Activated CD4-positive, alpha-beta T cell treated with anti-CD3 and anti-CD28 coated beads, Interleukin-2, amount 50 U/mL, for 24 hours (primary cell): ENCODE data around the gene ALK.

ENCODE experiments used
- DNase-seq, 2 donors: peaks; one replicate each; pipeline ENCODE4 v3.0.0-alpha.2; 2020; ENCODE audit warnings: low read depth in 1 of 2, low spot score in 1 of 2

The ALK gene

DNA sequence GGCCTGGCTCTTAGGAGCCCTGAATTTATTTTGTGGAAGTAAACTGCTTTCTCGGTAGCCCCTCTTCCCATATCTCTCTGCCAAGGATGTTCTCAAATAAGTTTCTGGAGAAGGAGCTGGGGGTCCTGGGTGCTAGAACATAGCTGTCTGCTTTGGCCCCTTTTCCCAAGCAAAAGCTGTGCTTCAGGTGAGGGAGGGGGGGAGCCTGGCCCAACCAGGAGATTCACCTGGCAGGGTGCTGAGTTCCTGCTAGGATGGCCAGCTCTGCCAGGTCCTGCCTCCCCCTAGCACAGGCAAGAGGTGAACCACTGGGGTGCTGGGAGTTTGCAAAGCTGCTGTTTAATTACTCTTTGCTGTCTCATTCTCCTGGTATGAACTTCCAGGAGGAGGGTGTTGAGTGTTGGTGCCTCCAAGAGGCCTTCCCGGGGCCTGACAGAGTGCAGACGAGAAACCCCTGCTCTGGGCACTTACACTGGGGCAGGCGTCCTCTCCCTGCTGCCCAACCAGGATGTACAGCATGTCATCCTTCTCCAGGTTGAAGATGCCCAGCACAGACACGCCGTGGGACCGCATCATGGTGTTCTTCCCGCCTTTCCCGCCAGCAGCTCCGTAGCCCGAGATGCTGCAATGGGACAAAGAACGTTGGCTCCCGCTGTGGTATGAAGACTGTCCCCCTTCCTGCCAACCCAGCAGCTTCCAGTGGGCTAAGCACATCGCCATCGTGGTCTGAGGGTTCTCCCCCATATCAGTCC, 682.0 kb downstream of the ALK start:
- no peak for DNase-seq

DNA sequence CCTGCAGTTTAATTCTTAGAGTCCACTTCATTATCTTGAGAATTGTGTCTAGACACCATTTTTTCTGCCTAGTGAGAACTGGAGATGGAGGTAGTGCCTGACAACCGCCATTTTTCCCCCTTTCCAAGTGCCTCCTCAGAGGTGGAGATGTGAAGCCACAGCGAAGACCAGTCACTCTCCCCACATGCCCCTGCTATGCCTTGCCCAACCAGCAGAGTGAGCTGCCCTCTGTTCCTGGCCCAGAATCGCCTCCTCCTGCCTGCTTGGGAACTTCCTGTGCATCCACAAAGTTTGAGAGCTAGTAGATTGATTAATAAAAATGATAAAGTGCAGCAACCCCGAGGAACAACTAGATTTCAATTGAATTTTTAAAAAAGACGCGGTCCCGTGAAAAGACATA, 682.9 kb downstream of the ALK start:
- DNase-seq = no peak

DNA sequence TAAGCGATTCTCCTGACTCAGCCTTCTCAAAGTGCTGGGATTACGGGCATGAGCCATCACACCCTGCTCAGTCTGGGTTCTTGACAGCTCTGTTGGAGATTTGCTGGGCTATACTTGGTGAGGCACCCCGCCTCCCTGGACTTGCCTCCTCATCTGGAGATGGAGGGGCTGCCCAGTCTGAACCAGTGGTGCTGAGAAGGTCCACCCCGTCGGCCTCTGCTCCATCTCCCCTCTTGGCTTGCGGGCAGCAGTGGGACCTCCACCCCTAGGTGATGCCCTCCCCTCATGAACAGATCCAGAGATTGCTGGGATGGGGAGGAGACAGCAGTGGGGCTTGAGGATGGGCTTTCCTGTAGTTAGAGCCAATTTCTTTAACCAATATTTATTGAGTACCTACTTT, 685.3 kb downstream of the ALK start:
- no peak for DNase-seq

DNA sequence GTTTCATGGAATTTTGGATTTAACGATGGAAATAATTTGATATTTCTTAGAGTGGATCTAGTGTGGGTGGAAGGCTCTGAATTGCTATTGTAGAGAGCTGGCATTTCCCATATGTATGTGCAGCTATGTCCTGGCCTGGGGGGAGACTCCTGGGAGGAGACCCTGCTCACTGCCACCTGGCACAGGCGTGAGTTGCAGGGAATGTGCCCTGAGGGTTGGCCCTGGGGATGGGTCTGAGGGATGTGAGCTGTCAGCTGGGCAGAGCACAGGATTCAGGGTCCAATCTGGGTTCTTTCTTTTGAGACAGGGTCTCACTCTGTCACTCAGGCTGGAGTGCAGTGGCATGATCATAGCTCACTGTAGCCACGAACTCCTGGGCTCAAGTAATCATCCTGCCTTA, 686.0 kb downstream of the ALK start:
- DNase-seq = no peak

DNA sequence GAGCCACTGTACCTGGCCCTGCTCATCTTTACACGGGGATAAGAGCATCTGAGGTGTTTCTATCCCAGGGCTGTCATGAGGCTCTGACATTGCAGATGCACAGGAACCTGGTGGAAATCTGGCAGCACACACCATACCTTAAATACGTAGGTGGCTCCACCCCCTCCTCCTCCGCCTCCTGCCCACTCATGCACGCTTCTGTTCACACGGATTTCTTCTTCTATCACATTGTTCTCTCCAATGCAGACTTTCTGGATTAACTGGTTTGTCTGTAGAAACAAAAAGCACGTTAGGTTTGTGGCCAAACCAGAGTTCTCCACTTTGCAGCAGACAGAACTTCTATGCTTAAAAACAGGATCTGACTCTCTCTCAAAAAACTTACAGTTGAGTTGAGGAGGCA, 688.0 kb downstream of the ALK start:
- no peak for DNase-seq

DNA sequence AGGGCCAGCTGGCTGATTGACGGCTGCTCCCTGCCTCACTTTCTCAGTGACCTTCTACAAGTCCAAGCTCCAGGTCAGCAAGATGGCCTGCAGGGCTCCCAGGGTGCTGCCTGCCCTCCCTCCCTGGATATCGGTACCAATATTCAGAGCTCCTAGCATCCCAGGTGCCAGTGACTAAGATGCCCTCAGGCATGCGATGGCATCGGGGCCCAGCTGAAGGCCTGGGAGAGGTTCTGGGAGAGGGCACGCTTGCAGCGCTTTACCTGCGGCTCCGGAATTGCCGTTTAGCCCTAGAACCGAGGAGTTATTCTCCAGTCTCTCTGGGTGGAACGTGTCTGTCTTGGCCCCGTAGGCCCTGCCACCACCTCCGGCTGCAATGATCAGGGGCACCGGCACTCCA, 689.3 kb downstream of the ALK start:
- no peak for DNase-seq

DNA sequence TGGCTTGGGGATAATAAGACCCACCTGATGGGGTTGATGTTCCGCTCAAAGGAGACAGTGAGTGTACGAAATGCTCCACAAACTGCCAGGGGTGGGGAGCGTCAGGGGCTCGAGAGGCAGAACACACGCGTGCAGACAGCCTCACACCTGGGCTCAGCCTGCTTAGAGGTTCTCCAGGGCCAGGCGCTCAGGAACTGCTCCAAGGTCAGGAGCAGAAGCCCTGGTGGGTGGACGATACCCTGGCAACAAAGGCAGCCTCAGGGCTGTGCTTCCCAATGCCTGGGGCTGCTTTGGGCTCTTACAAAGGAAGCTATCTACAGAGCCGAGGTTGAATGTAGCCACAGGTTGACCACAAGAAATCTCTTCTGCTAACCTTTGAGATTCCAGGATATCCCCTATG, 691.7 kb downstream of the ALK start:
- DNase-seq = no peak

DNA sequence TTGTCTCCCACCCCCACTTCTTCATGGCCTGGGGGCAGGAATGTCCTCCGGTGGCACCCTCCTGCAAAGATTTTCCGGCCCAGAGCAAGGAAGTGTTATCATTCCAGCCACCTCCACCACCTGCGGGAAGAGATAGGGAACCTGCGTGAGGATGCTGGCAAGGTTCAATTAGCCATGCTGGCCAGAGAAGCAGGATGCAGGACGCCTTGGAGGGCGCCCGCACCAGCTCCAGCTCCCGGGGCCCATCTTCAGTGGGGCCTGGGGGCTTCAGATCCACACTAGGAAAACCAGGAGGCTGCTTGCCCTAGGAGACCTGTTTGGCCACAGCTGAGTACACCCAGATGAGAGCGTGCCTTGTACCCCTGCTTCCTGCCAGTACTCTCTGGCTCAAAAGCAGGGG, 692.4 kb downstream of the ALK start:
- DNase-seq = no peak

DNA sequence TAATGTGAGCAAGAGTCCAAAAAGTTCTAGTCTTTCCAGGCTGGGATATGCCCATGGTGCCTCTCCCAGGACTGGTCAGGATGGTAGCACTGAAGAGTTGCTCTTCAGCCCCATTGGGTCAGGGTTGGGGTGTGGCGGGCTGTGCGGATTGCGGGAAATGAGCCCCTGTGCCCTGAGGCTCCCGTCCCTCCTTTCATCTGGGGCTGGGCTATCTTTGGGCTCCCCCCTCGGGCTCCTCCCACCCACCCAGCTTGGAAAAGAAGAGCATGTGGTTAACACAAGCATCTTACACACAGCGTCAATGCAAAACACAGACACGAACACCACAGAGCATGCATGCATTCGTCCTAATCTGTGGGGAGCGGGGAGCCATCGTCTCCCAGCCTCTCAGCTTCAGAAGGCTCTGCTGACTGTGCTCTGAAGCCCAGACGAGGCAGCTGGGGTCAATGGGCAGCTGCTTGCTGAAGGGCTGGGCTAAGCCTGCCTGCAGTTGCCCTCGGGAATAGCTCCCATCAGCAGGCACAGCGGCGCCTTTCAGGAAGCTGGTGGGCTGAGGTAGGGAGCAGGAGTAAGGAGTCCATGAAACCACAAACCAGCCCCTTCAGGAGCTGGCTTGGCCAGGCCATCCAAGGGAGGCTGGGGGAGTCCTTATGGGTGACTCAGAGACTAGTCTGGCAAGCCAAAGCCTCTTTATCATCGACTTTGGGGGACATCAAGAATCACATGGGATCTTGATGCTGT, 693.3 kb downstream of the ALK start:
- DNase-seq = no peak

DNA sequence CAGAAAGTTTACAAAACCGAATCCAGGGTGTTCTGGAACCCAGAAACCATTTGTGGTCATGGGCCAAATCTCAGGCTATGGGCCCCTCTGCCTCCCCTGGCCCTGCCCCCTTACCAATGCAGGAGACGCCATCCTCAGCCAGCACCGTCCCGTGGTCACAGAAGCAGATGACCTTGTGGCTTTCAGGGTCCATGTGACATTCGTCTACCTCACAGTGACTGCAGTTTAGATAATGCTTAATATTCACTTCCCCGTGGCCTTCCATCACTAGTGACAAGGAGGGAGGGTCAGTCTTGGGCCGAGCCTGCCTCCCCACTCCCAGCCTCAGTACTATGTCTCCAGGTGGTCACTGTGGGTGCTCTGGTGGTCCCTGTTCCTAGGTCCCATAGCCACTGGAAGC, 694.6 kb downstream of the ALK start:
- DNase-seq = no peak

DNA sequence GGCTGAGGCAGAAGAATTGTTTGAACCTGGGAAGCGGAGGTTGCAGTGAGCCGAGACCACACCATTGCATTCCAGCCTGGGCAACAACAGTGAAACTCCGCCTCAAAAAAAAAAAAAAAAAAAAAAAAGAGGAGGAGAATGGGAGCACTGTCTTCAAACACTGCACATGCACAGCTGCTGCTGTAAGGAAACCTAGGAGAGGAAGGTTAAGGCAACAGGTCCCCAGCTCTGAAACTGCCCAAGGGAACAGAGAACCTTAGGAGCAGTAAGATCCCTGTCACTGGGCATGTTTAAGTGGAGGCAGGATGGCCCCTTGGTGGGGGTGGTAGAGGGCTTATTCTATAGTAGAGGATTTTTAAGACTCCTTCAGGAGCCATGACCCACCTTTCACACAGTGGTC, 695.0 kb downstream of the ALK start:
- no peak for DNase-seq

DNA sequence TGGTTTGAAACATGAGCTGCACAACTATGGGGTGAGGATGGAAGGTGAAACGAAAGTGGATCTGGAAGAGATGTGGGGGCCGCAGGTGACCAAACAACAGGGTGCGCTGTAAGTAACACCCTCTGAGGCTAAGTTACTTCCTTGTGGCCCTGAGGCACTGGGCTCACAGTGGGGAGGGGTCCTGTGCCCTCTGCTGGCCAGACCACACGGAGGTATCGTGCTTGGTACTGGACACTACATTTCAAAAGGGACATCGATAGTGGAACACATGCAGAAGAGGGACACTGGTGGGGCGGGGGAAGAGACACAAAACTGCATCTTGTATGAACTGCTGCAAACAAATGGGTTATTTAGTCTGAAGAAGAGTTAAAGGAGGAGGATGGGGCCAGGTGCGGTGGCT, 695.6 kb downstream of the ALK start:
- DNase-seq = no peak

DNA sequence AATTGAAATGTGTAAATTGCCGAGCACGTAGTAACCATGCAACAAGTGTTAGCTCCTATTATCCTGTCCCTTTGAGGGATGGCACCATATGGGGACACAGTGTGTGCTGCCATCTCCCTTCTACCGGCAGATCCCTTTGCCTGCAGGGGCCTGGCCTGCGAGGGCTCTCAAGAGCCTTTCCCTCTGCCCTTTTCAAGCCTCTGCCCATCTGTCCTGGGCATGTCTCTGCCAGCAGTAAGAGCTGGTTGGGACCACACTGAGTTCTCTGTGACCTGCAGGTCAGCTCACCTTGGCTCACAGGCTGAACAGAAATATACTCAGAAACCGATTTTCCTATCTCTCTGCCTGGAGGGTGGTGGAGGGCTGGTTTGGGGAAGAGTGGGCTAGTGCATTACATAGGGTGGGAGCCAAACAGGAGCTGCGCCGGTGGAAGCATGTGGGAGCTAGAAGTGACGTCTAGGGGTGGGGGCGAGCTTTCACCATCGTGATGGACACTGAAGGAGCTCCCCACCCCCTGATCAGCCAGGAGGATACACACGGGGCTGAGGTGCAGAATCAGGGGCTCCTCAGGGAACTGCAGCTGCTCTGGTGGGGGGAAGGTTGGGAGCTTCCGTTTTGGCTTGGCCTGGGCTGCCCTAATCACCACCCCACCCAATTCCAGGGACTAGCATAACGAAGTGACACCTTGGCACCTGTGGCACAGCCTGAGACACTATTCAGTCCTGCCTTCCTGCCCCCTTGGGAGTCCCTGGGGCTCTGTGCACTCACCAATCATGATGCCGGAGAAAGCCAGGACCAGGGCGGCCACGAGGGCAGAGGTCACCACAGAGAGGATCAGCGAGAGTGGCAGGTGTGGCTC, 696.5 kb downstream of the ALK start:
- no peak for DNase-seq

DNA sequence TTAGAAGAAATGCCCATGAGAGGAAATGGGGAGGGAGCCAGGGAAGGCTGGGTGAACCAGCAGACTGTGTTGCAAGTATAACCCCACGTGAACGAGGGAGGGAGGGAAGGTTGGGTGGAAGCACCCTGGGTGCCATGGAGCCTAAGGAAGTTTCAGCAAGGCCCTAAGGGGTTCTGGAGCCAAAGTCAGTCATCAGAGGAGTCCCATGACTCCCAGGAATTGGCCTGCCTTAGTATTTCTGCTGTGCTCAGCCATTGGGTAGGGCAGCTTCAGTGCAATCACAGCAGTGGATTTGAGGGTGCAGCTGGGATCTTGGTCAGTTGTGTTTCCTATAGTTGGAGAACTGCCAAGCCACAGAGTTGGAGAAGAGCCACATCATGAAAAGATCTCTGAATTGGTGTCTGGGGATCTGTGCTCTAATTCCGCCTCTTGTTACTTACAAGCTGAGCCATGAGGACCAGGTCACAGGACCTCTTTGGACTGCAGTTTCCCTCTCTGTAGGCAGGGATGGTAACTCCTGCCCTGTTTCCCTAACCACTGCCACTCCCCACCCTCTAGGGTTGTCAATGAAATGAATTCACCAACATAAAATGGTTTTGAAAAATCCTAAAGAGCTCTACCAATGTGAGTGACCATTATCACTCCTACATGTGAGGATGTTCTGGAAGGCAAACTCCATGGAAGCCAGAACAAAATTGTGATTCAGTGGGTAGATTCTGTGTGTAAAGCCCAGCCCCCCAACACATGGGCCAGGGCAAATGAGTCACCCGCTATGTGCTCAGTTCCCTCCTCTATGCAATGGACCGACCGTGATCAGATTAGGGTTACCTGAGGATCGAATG, 697.3 kb downstream of the ALK start:
- DNase-seq = no peak

DNA sequence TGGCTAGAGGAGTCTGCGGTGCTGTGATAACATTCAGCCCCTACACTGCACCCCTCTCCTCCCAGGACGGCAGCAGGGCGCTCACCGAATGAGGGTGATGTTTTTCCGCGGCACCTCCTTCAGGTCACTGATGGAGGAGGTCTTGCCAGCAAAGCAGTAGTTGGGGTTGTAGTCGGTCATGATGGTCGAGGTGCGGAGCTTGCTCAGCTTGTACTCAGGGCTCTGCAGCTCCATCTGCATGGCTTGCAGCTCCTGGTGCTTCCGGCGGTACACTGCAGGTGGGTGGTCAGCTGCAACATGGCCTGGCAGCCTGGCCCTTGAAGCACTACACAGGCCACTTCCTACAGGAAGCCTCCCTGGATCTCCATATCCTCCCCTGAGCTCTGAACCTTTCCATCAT, 698.1 kb downstream of the ALK start:
- DNase-seq = no peak

DNA sequence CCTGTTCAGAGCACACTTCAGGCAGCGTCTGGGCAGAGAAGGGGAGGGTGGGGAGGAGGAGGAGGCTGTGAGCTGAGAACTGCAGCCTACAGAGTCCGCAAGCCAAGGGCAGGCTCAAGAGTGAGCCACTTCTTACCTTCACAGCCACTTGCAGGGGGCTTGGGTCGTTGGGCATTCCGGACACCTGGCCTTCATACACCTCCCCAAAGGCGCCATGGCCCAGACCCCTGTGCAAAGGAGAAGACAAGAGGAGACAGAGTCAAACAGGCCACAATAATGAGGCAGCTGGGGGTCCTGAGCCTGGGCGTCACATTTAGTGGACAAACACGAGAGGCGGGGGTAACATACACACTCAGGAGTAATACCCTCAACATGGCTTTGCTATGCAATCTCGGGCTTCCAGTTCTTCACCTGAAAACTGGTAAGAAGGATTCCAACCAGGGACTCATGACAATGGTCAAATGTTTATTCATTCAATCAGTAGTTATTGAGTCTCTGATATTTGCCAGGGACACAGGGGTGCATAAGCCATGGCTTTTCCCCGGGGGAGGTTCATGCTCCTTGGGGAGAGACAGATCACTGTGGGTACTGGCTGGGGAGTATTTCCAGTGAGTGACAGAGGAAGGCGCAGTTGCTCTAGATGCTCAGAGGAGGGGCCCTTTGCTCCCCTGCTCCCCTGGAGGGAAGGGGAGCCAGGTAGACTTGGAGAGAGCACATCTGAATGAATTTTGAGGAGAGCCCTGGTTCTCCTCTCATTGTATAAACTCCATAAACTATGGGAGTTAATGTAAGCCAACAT, 698.8 kb downstream of the ALK start:
- DNase-seq = no peak

DNA sequence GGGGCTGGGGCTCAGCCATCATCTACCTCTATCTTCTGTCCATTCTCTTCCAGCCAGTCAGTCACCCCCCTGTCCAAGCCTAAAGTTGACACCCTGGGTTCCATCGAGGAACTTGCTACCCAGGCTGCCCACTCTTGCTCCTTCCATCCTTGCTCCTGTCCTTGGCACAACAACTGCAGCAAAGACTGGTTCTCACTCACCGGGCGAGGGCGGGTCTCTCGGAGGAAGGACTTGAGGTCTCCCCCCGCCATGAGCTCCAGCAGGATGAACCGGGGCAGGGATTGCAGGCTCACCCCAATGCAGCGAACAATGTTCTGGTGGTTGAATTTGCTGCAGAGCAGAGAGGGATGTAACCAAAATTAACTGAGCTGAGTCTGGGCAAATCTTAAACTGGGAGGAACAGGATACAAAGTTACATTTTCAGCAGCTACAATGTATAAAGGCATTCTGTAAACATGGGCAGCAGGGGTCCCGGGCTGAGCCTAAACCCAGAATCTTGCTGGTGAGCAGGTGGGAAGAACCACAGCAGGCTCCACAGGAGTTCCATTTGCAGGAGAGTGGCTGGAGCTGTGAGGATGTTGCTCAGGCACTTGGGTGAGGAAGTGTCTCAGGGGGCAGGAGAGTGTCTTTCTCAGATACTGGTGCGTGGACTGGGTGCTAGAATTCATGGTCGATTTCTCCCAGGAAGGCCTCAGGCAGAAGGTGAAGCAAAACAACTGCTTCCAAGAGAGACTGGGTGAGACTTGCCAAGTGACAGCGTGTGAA, 700.7 kb downstream of the ALK start:
- DNase-seq = no peak

DNA sequence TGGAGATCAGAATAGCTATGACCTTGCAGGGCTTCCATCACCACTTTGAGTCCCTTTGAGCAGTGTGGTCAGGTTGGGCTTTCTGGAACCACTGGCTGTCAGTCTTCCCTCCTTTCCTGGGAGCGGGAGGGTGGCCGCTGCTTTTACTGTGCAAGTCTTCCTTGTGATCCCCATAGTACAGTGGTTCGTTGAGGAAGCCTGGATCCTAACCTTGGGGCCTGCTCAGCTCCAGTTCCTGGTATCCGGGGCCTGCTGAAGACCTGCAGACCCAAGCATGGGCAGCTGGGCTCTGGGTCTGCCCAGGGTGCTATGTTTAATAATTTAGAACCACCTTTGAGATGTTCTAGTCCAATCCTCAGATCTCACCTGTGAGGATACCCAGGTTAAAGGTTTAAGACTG, 702.0 kb downstream of the ALK start:
- no peak for DNase-seq

DNA sequence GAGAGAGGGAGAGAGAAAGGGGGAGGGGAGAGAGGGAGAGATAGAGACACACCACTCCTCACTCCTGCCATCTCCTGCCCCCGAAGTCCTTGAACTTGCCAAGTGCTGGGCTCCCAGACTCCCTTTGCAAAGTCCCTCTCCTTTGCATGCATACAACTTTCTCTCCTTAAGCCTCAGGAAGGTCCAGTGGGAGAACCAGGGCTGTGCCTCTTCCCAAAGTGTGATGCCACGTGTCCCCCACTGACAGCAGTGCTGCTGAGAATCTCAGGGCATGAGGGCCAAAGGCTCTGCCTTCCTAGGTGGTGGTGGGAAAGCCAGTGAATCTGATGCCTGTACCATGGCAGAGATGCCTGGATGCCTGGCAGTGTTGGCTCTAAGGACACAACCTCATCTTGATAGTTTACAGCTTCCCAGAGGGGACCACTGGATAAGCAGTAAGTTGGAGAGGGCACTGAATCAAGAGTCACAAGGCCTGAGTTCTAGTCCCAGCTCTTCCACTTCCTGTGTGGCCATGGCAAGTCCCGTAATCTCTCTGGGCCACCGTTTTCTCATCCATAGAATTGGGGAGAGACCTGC, 702.7 kb downstream of the ALK start:
- no peak for DNase-seq
